Fibroblast of lung (primary cell): ENCODE data around the gene HHAT. TPM values are rescaled to one million over a fixed set of nuclear protein-coding genes. Genes with fewer than 3 reads are reported as not detected.

Source experiments
- DNase-seq, 2 donors: peaks; one replicate each; pipeline versions ENCODE4 v3.0.0 to v3.0.0-alpha.2; 2010; ENCODE audit warnings: low read depth in 2 of 2
- H2AFZ ChIP-seq: 2 replicates; pipeline ENCODE4 v1.5.1; 2012; ENCODE audit warnings: low read length, control low read depth, inconsistent platforms
- H3K27ac ChIP-seq: 2 replicates; pipeline ENCODE4 v1.5.1; 2011; ENCODE audit warnings: low read length, control low read depth; ENCODE audit not compliant: insufficient read depth
- H3K27me3 ChIP-seq: 2 replicates; pipeline ENCODE4 v1.5.1; 2011; ENCODE audit warnings: mild to moderate bottlenecking, low read length; ENCODE audit not compliant: control insufficient read depth, insufficient read depth
- H3K36me3 ChIP-seq: 2 replicates; pipeline ENCODE4 v1.5.1; 2011; ENCODE audit warnings: low read length; ENCODE audit not compliant: control insufficient read depth, insufficient read depth
- H3K4me1 ChIP-seq: 2 replicates; pipeline ENCODE4 v1.5.1; 2011; ENCODE audit warnings: low read length; ENCODE audit not compliant: control insufficient read depth, insufficient read depth; ENCODE audit errors: extremely low read depth
- H3K4me2 ChIP-seq: 2 replicates; pipeline ENCODE4 v1.5.1; 2011; ENCODE audit warnings: low read length, control low read depth; ENCODE audit not compliant: insufficient read depth; ENCODE audit errors: extremely low read depth
- H3K4me3 ChIP-seq, 4 experiments: fragments of 200-600 bp in 1 of 4; sonication (generic) in 1 of 4; replicated peaks in 1 of 4; 2 replicates each; pipeline ENCODE4 v1.5.1; 2011 to 2016; ENCODE audit warnings: low read length in 4 of 4, low read depth in 3 of 4, mild to moderate bottlenecking in 3 of 4, control low read depth in 2 of 4, inconsistent platforms in 1 of 4, mixed read lengths in 1 of 4; ENCODE audit not compliant: insufficient read depth in 1 of 4; ENCODE audit errors: control extremely low read depth in 1 of 4
- H3K79me2 ChIP-seq: 2 replicates; pipeline ENCODE4 v1.5.1; 2012; ENCODE audit warnings: mild to moderate bottlenecking, low read length, inconsistent platforms; ENCODE audit not compliant: control insufficient read depth, insufficient read depth
- H3K9ac ChIP-seq: 2 replicates; pipeline ENCODE4 v1.5.1; 2011; ENCODE audit warnings: mild to moderate bottlenecking, low read length, control low read depth; ENCODE audit not compliant: insufficient read depth
- H3K9me3 ChIP-seq: 2 replicates; pipeline ENCODE4 v1.5.1; 2012; ENCODE audit warnings: low read depth, low read length; ENCODE audit not compliant: control insufficient read depth, insufficient read depth
- H4K20me1 ChIP-seq: 2 replicates; pipeline ENCODE4 v1.5.1; 2011; ENCODE audit warnings: low read length; ENCODE audit not compliant: control insufficient read depth, insufficient read depth; ENCODE audit errors: extremely low read depth
- CTCF ChIP-seq, 2 donors: IDR thresholded peaks in 1 of 2; conservative IDR thresholded peaks in 1 of 2; 1 replicate in 1 of 2; 2 replicates in 1 of 2; pipeline ENCODE4 v1.5.1; 2011 to 2012; ENCODE audit warnings: low read length in 2 of 2, control low read depth in 1 of 2, inconsistent platforms in 1 of 2, low read depth in 1 of 2, mild to moderate bottlenecking in 1 of 2
- EZH2 ChIP-seq: IDR thresholded peaks from 2 replicates; pipeline ENCODE4 v1.5.1; 2012; ENCODE audit warnings: low read length, control low read depth, mild to moderate bottlenecking; ENCODE audit errors: missing control alignments
- polyA plus RNA-seq, 2 donors: library from polyadenylated mRNA; depleted of rRNA in 1 of 2; stranded (reverse) in 1 of 2; unstranded in 1 of 2; fragments of >200 nt; gene quantifications; 2 replicates each; pipeline ENCODE4 v1.2.1, GENCODE V29; 2011 to 2012; ENCODE audit warnings: missing spikeins in 1 of 2
- total RNA-seq: library from RNA; depleted of rRNA; stranded (reverse); fragments of >200 nt; gene quantifications from 2 replicates; pipeline ENCODE4 v1.2.1, GENCODE V29; 2014

HHAT gene
- total and polyA plus RNA-seq, 2 donors (not counting 1 experiment from before 2014, with no cell fraction given) = 3.6 to 4.8 TPM

GRCh38 chr1:210315529-210315928 lies 13.2 kb upstream of the HHAT start:
- Histone ChIP-seq H3K9me3 (no peaks in the 10 kb centered on the region), H3K4me3 (no peak overlapping the region), H3K4me2 (no peak overlapping the region), H3K27ac (no peak overlapping the region), H4K20me1 (no peaks in the 10 kb centered on the region), H3K9ac (no peak overlapping the region), H3K27me3 (no peaks in the 10 kb centered on the region), H2AFZ (no peak overlapping the region), H3K36me3 (no peaks in the 10 kb centered on the region), H3K4me1 (no peaks in the 10 kb centered on the region), H3K79me2 (no peaks in the 10 kb centered on the region)
- TF ChIP-seq CTCF (conservative IDR thresholded peaks at IDR 0.05 in 1 of 2, IDR thresholded peaks at IDR 0.05 in 1 of 2; ENCODE audit: low read depth in 1 of 2, low read length in 2 of 2) (no peak), EZH2 (no peak)
- DNase-seq = no peak

GRCh38 chr1:210321131-210321530 lies 7.6 kb upstream of the HHAT start:
- no peak overlapping the region for H3K9ac ChIP-seq
- no peak overlapping the region for H2AFZ ChIP-seq
- no peaks in the 10 kb centered on the region for H3K4me1 ChIP-seq
- H3K79me2 ChIP-seq = no peaks in the 10 kb centered on the region
- no peaks in the 10 kb centered on the region for H3K36me3 ChIP-seq
- no peak overlapping the region for H3K4me3 ChIP-seq
- no peaks in the 10 kb centered on the region for H3K9me3 ChIP-seq
- H3K27me3 ChIP-seq = no peaks in the 10 kb centered on the region
- DNase-seq = no peak
- TF ChIP-seq EZH2 = no peak
- no peaks in the 10 kb centered on the region for H4K20me1 ChIP-seq
- no peak overlapping the region for H3K4me2 ChIP-seq
- H3K27ac ChIP-seq = no peak overlapping the region

GRCh38 chr1:210321552-210321951 lies 7.2 kb upstream of the HHAT start:
- Histone ChIP-seq H3K79me2 (no peaks in the 10 kb centered on the region), H3K4me1 (no peaks in the 10 kb centered on the region), H4K20me1 (no peaks in the 10 kb centered on the region), H3K36me3 (no peaks in the 10 kb centered on the region), H3K4me2 (no peak overlapping the region), H3K27ac (no peak overlapping the region), H3K9me3 (no peaks in the 10 kb centered on the region), H2AFZ (no peak overlapping the region), H3K9ac (no peak overlapping the region), H3K4me3 (no peak overlapping the region), H3K27me3 (no peaks in the 10 kb centered on the region)
- TF ChIP-seq CTCF (conservative IDR thresholded peaks at IDR 0.05 in 1 of 2, IDR thresholded peaks at IDR 0.05 in 1 of 2; ENCODE audit: low read depth in 1 of 2, low read length in 2 of 2) = no peak
- TF ChIP-seq EZH2 = no peak
- no peak for DNase-seq
